A673 (cell line): Measurements from ENCODE around the gene BPIFA2. TPM values are rescaled to one million over a fixed set of nuclear protein-coding genes. Genes with fewer than 3 reads are reported as not detected.

Experiments used
- BruUV-seq: library from RNA; stranded (reverse); fragments of 400-500 nt; replicated peaks from 2 replicates; lab custom pipeline; 2021; lab: Mats Ljungman, UMichigan
- CTCF ChIA-PET: fragments of 300-600 bp; sonication (Branson Sonifier 250); formaldehyde crosslinking; loops from one replicate; lab custom pipeline; 2022; ENCODE audit warnings: antibody characterized with exemption; lab: Charles Lee
- POLR2A ChIA-PET: fragments of 300-600 bp; sonication (Branson Sonifier 250); formaldehyde crosslinking; loops from one replicate; lab custom pipeline; 2022; ENCODE audit warnings: antibody characterized with exemption; ENCODE audit not compliant: low non-redundant PET; lab: Charles Lee
- DNase-seq: peaks from one replicate; pipeline ENCODE4 v3.0.0-alpha.2; 2015; ENCODE audit warnings: low spot score
- H3K27ac ChIP-seq: fragments of 200-600 bp; sonication (generic); 2 replicates; pipeline ENCODE4 v1.5.1; 2016; ENCODE audit warnings: mixed run types, low read depth, mild to moderate bottlenecking, mixed read lengths, antibody characterized with exemption, low read length; ENCODE audit not compliant: poor library complexity, severe bottlenecking
- H3K27me3 ChIP-seq: fragments of 200-600 bp; sonication (generic); replicated peaks from 2 replicates; pipeline ENCODE4 v1.6.1; 2017; ENCODE audit warnings: mixed run types, low read depth, mild to moderate bottlenecking, mixed read lengths, antibody characterized with exemption, low read length; ENCODE audit not compliant: insufficient read depth, poor library complexity
- H3K36me3 ChIP-seq: fragments of 200-600 bp; sonication (generic); 2 replicates; pipeline ENCODE4 v1.6.1; 2016; ENCODE audit warnings: mixed run types, mild to moderate bottlenecking, mixed read lengths, antibody characterized with exemption, low read length; ENCODE audit not compliant: insufficient read depth, poor library complexity, severe bottlenecking
- H3K4me1 ChIP-seq: fragments of 200-600 bp; sonication (generic); 2 replicates; pipeline ENCODE4 v1.6.1; 2017; ENCODE audit warnings: mixed run types, mild to moderate bottlenecking, mixed read lengths, antibody characterized with exemption, low read length; ENCODE audit not compliant: insufficient read depth, poor library complexity, severe bottlenecking
- H3K4me3 ChIP-seq: fragments of 200-600 bp; sonication (generic); 2 replicates; pipeline ENCODE4 v1.5.1; 2016; ENCODE audit warnings: low read depth, mixed run types, mild to moderate bottlenecking, mixed read lengths, low read length; ENCODE audit not compliant: poor library complexity, severe bottlenecking
- H3K9me3 ChIP-seq: fragments of 200-600 bp; sonication (generic); 2 replicates; pipeline ENCODE4 v1.6.1; 2016; ENCODE audit warnings: mixed run types, low read depth, mild to moderate bottlenecking, mixed read lengths, antibody characterized with exemption, low read length; ENCODE audit not compliant: poor library complexity, severe bottlenecking
- CTCF ChIP-seq: fragments of 300-800, 200-600 bp; sonication (generic); conservative IDR thresholded peaks from 2 replicates; pipeline ENCODE4 v1.5.1; 2017; ENCODE audit warnings: low read depth, mild to moderate bottlenecking, antibody characterized with exemption, low read length, moderate library complexity, mixed read lengths
- EZH2 ChIP-seq: fragments of 200-600 bp; sonication (generic); IDR thresholded peaks from 2 replicates; pipeline ENCODE4 v1.6.1; 2017; ENCODE audit warnings: borderline replicate concordance, low read depth, mild to moderate bottlenecking, mixed read lengths, antibody characterized with exemption, low read length; ENCODE audit not compliant: poor library complexity, severe bottlenecking
- intact Hi-C: fragments of 100-400 bp; cut with micrococcal nuclease; formaldehyde crosslinking; loops from one replicate; pipeline ENCODE4 v1.10.0; 2022; ENCODE audit not compliant: unreplicated experiment
- total RNA-seq: library from RNA; stranded (reverse); gene quantifications from 2 replicates; pipeline ENCODE4 v1.2.3, GENCODE V29; 2021

Gene BPIFA2
- total RNA-seq, 1 experiment from 2014 or later: not detected

- Histone ChIP-seq H3K36me3 (no peaks in the 10 kb centered on the region), H3K9me3 (no peaks in the 10 kb centered on the region), H3K4me1 (no peaks in the 10 kb centered on the region), H3K4me3 (no peak overlapping the region), H3K27ac (no peak overlapping the region), H3K27me3 (peaks cover 56% of the 10 kb centered on the region)
- CTCF ChIA-PET: no interaction called here
- BruUV-seq: no TSS peak
- TF ChIP-seq EZH2 (no peak), CTCF (peak; percentile 51)
- peak; percentile 53 for DNase-seq
- intact Hi-C loops: loop anchor here (2.0 kb wide), 1 partner anchor 309 kb away; no protein-coding TSS in a partner anchor
- POLR2A ChIA-PET: no interaction called here
Measured at GRCh38 chr20:33211817-33212424, 44.0 kb downstream of the BPIFA2 start.

GRCh38 chr20:33217052-33217451, 49.1 kb downstream of the BPIFA2 start, which contains the start of gene BPIFA3:
Gene BPIFA3, plus strand, starts transcription at chr20:33217352. Its CDS starts 185 bp downstream, at chr20:33217537.
- CTCF ChIA-PET: no interaction called here

GRCh38 chr20:33224399-33224798, 56.4 kb downstream of the BPIFA2 start:
- H3K27ac ChIP-seq: no peak overlapping the region
- TF ChIP-seq EZH2: no peak
- TF ChIP-seq CTCF: no peak
- DNase-seq: no peak
- peaks cover 38% of the 10 kb centered on the region for H3K27me3 ChIP-seq
- intact Hi-C loops: no loop called here
- no peaks in the 10 kb centered on the region for H3K36me3 ChIP-seq
- no peaks in the 10 kb centered on the region for H3K9me3 ChIP-seq
- no TSS peak for BruUV-seq
- H3K4me1 ChIP-seq: no peaks in the 10 kb centered on the region
- no peak overlapping the region for H3K4me3 ChIP-seq
- CTCF ChIA-PET: no interaction called here
- POLR2A ChIA-PET: no interaction called here

More at GRCh38 chr20:33217052-33217451, 49.1 kb downstream of the BPIFA2 start, which contains the start of gene BPIFA3:
- no peak for DNase-seq
- BruUV-seq: no TSS peak
- H3K9me3 ChIP-seq: no peaks in the 10 kb centered on the region
- intact Hi-C loops: no loop called here
- no peak for TF ChIP-seq CTCF
- TF ChIP-seq EZH2: no peak
- no peak within 1 kb of the TSS for H3K27ac ChIP-seq
- no peak within 1 kb of the TSS for H3K4me3 ChIP-seq
- POLR2A ChIA-PET: no interaction called here
- H3K36me3 ChIP-seq: no peaks in the 10 kb centered on the region
- H3K4me1 ChIP-seq: no peaks in the 10 kb centered on the region
- peaks cover 82% of the 10 kb centered on the region for H3K27me3 ChIP-seq
